GM12875 (cell line): Measurements from ENCODE around the gene MGAT5.

ENCODE experiments used
- H3K4me3 ChIP-seq: one replicate; pipeline ENCODE4 v1.5.1; 2011; ENCODE audit warnings: low read depth, low read length, control low read depth
- TF ChIP-seq, protein P1 (sequence below): IDR thresholded peaks from 2 replicates; pipeline ENCODE4 v1.5.1; 2011; ENCODE audit warnings: low read depth, mild to moderate bottlenecking, control low read depth, inconsistent platforms, low read length, moderate library complexity, borderline replicate concordance; ENCODE audit not compliant: insufficient read depth

Gene MGAT5

DNA sequence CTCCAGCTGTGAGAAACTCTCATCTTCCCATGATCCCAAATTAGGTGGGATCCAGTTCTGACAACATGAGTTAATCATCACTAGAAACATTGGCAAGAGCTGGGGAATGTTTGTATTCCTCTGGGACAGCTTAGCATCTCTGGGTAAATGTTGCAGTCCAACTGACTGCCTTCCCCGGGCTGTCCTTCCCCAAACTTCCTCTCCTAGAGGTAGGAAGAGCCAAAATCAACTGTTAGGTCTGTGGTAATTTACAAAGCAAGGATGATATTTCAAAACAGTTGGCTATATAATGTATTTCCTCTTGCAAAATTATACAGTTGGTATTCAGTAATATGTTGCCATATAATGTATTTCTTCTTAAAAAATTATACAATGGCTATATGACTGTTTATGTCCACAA lies 148.5 kb downstream of the MGAT5 start:
- TF ChIP-seq, protein P1, sequence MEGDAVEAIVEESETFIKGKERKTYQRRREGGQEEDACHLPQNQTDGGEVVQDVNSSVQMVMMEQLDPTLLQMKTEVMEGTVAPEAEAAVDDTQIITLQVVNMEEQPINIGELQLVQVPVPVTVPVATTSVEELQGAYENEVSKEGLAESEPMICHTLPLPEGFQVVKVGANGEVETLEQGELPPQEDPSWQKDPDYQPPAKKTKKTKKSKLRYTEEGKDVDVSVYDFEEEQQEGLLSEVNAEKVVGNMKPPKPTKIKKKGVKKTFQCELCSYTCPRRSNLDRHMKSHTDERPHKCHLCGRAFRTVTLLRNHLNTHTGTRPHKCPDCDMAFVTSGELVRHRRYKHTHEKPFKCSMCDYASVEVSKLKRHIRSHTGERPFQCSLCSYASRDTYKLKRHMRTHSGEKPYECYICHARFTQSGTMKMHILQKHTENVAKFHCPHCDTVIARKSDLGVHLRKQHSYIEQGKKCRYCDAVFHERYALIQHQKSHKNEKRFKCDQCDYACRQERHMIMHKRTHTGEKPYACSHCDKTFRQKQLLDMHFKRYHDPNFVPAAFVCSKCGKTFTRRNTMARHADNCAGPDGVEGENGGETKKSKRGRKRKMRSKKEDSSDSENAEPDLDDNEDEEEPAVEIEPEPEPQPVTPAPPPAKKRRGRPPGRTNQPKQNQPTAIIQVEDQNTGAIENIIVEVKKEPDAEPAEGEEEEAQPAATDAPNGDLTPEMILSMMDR: no peak
- no peak overlapping the region for H3K4me3 ChIP-seq

DNA sequence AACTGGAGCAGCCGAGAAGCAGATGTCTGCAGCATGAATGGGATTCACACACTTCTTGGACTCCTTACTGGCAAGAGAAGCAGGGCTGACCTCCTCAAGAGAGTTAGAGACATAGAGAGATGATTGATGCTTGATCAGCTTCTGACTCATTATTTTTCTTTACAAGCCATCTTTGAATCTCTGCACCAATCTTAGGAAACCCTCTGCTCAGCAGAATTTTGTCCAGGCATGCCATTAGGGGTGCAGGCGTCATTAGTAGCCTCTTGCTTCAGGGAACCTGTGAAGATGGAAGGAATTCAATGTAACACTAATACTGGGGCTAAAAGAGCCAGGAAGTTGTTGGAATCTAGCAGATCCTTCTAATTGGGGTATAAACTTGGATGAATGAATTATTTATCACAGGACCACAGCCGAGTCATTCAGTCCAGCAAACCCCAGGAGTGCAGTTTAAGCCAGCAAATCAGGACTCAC lies 151.8 kb downstream of the MGAT5 start:
- TF ChIP-seq, protein P1: no peak
- H3K4me3 ChIP-seq: no peak overlapping the region

DNA sequence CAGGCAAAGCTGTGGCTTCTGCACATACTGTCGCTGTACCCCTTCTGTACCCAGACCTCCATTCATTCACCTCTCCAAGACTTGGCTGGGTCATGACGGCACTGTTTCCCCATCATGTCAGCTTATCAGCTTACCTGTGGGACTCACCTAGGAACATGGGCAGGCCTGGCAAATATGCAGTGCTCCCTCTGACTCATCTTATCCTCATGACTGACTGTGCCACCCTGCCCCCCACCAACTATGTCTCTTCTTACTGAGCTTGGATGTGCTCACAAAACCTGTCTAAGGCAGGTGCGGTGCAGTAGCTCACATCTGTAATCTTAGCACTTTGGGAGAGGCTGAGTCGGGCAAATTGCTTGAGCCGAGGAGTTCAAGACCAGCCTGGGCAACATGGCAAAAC lies 152.4 kb downstream of the MGAT5 start:
- TF ChIP-seq, protein P1: no peak
- no peak overlapping the region for H3K4me3 ChIP-seq

GRCh38 chr2:134406736-134407135 lies 152.9 kb downstream of the MGAT5 start:
- no peak overlapping the region for H3K4me3 ChIP-seq
- TF ChIP-seq, protein P1: no peak

- TF ChIP-seq, protein P1: no peak
Measured at GRCh38 chr2:134407154-134407890, 153.4 kb downstream of the MGAT5 start.

GRCh38 chr2:134408386-134408785 lies 154.5 kb downstream of the MGAT5 start:
- TF ChIP-seq, protein P1: no peak
- H3K4me3 ChIP-seq: no peak overlapping the region

More at GRCh38 chr2:134407154-134407890, 153.4 kb downstream of the MGAT5 start:
- no peak overlapping the region for H3K4me3 ChIP-seq

GRCh38 chr2:134408791-134409190 lies 154.9 kb downstream of the MGAT5 start:
- no peak overlapping the region for H3K4me3 ChIP-seq
- TF ChIP-seq, protein P1: no peak
